WERI-Rb-1 (cell line): ENCODE measurements around the gene UACA.
"Not testable (repeated sequence)": the region's sequence is repeated elsewhere in the genome, so short reads cannot be mapped to it uniquely, and the experiment has no call there.

Source experiments
- DNase-seq: peaks from one replicate; pipeline ENCODE4 v3.0.0-alpha.2; 2020
- H3K27ac ChIP-seq: fragments of 250-450 bp; sonication (Bioruptor Pico); 2 replicates; pipeline ENCODE4 v1.5.1; 2020; ENCODE audit warnings: mild to moderate bottlenecking, moderate library complexity
- H3K27me3 ChIP-seq: fragments of 250-450 bp; sonication (Bioruptor Pico); 2 replicates; pipeline ENCODE4 v1.5.1; 2021; ENCODE audit warnings: mild to moderate bottlenecking, low read depth, moderate library complexity; ENCODE audit not compliant: insufficient read depth, severe bottlenecking
- H3K36me3 ChIP-seq: fragments of 250-450 bp; sonication (Bioruptor Pico); 2 replicates; pipeline ENCODE4 v1.5.1; 2020; ENCODE audit warnings: mild to moderate bottlenecking, moderate library complexity
- H3K4me3 ChIP-seq: 2 replicates; pipeline ENCODE4 v1.5.1; 2011; ENCODE audit warnings: low read depth, mild to moderate bottlenecking, control low read depth, low read length
- H3K9me3 ChIP-seq: fragments of 250-450 bp; sonication (Bioruptor Pico); 2 replicates; pipeline ENCODE4 v1.5.1; 2021; ENCODE audit warnings: mild to moderate bottlenecking, moderate library complexity; ENCODE audit not compliant: severe bottlenecking
- CTCF ChIP-seq: IDR thresholded peaks from 2 replicates; pipeline ENCODE4 v1.5.1; 2011; ENCODE audit warnings: low read depth, mild to moderate bottlenecking, control low read depth, inconsistent platforms, low read length

Gene UACA

GRCh38 chr15:70742928-70743327 is 20.4 kb downstream of the UACA start:
- no peak for DNase-seq
- Histone ChIP-seq H3K9me3 (no peaks in the 10 kb centered on the region), H3K4me3 (no peak overlapping the region), H3K27me3 (no peaks in the 10 kb centered on the region), H3K36me3 (no peaks in the 10 kb centered on the region), H3K27ac (no peak overlapping the region)
- TF ChIP-seq CTCF = no peak

- no peak for DNase-seq
- Histone ChIP-seq H3K27ac (no peak overlapping the region), H3K36me3 (no peaks in the 10 kb centered on the region), H3K9me3 (no peaks in the 10 kb centered on the region), H3K4me3 (no peak overlapping the region), H3K27me3 (no peaks in the 10 kb centered on the region)
- TF ChIP-seq CTCF = no peak
Measured at GRCh38 chr15:70741677-70742293, 21.6 kb downstream of the UACA start.

- Histone ChIP-seq H3K27me3 (no peaks in the 10 kb centered on the region), H3K9me3 (no peaks in the 10 kb centered on the region), H3K27ac (no peak overlapping the region), H3K36me3 (no peaks in the 10 kb centered on the region), H3K4me3 (no peak overlapping the region)
- no peak for TF ChIP-seq CTCF
- no peak for DNase-seq
Measured at GRCh38 chr15:70741107-70741531, 22.2 kb downstream of the UACA start.

- H3K4me3 ChIP-seq, H3K27me3 ChIP-seq, H3K27ac ChIP-seq, DNase-seq, H3K9me3 ChIP-seq, H3K36me3 ChIP-seq: not testable (repeated sequence)
Measured at GRCh38 chr15:70735040-70735439, 28.3 kb downstream of the UACA start.

GRCh38 chr15:70729164-70729563 is 34.2 kb downstream of the UACA start:
- Histone ChIP-seq H3K27ac (no peak overlapping the region), H3K27me3 (no peaks in the 10 kb centered on the region), H3K4me3 (no peak overlapping the region), H3K36me3 (no peaks in the 10 kb centered on the region), H3K9me3 (no peaks in the 10 kb centered on the region)
- no peak for DNase-seq
- no peak for TF ChIP-seq CTCF

DNA sequence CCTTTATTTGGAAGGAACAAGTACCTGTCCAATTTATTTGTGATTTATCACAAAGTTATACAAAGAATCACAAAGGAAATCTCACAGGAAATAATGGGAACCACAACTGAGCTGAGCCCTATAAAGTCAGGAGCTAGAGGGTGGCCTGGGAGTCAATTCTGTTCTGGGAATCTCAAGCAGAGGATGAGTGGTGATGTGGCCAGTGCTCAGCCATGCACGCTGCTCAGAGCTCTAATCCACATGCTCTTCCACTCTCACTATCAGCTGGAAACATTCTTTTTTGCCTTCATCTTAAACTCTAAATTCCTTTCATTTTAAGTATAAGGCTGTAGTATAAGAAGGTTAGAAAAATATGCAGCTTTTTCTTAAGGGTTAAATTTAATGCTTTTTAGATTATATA is 36.6 kb downstream of the UACA start:
- no peak for TF ChIP-seq CTCF
- H3K36me3 ChIP-seq = no peaks in the 10 kb centered on the region
- no peaks in the 10 kb centered on the region for H3K27me3 ChIP-seq
- DNase-seq = no peak
- H3K27ac ChIP-seq = no peak overlapping the region
- no peaks in the 10 kb centered on the region for H3K9me3 ChIP-seq
- H3K4me3 ChIP-seq = no peak overlapping the region
